Right lobe of liver (tissue), 4 donors: ENCODE data around the gene NT5DC3.

Experiments used
- POLR2A ChIP-seq: fragments of 450-650 bp; IDR thresholded peaks from one replicate; pipeline ENCODE4 v1.6.1; 2017; ENCODE audit warnings: antibody characterized with exemption, mild to moderate bottlenecking
- TF ChIP-seq, protein P1 (sequence below), 4 donors: fragments of 200-600 bp in 3 of 4; fragments of 450-650 bp in 1 of 4; IDR thresholded peaks; one replicate each; pipeline versions ENCODE4 v1.5.1 to v1.8.0; 2016 to 2022; ENCODE audit warnings: antibody characterized with exemption in 4 of 4, mild to moderate bottlenecking in 2 of 4
- donor health status: DM: no; HTN: no; CAD: no.
- donor health status: DM: no; HTN: no; CAD: no.
- donor health status: DM: no; HTN: yes; CAD: no.

DNA sequence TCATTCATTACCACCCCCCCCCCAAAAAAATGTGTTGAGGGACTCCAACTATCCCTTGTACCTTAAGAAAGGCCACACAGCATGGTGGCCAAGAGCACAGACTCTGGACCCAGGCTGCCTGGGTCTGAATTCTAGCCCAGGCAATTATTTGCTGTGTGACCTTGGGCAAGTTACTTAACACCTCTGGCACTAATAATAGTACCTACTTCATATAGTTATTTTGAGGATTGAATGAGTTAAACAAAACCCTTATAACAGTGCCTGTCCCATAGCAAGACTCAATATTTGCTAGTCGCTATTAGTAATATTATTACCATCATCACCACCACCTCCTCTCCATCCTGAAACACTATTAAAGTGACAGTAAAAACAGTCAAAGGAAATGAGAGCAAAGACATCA lies 37.2 kb downstream of the NT5DC3 start:
- TF ChIP-seq, protein P1, sequence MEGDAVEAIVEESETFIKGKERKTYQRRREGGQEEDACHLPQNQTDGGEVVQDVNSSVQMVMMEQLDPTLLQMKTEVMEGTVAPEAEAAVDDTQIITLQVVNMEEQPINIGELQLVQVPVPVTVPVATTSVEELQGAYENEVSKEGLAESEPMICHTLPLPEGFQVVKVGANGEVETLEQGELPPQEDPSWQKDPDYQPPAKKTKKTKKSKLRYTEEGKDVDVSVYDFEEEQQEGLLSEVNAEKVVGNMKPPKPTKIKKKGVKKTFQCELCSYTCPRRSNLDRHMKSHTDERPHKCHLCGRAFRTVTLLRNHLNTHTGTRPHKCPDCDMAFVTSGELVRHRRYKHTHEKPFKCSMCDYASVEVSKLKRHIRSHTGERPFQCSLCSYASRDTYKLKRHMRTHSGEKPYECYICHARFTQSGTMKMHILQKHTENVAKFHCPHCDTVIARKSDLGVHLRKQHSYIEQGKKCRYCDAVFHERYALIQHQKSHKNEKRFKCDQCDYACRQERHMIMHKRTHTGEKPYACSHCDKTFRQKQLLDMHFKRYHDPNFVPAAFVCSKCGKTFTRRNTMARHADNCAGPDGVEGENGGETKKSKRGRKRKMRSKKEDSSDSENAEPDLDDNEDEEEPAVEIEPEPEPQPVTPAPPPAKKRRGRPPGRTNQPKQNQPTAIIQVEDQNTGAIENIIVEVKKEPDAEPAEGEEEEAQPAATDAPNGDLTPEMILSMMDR (IDR thresholded peaks at IDR 0.05) = no peak
- TF ChIP-seq POLR2A = no peak
